Mucosa of descending colon (tissue), 3 donors: ENCODE measurements around the gene HTT. TPM values are rescaled to one million over a fixed set of nuclear protein-coding genes. Genes with fewer than 3 reads are reported as not detected.
A peak's percentile ranks its signal among the peaks of the same experiment; 100 is the strongest.

Source experiments
- ATAC-seq: fragments of 200-7000 bp; cut with Tn5 transposase; one replicate; pipeline ENCODE4 v1.9.1; 2020; ENCODE audit warnings: mild to moderate bottlenecking, moderate library complexity
- DNase-seq, 3 donors: peaks; one replicate each; pipeline ENCODE4 v3.0.0-alpha.2; 2020
- H3K36me3 ChIP-seq: fragments of 200-600 bp; one replicate; pipeline ENCODE4 v1.8.0; 2021; ENCODE audit warnings: low read depth, mild to moderate bottlenecking
- H3K4me1 ChIP-seq: fragments of 200-600 bp; one replicate; pipeline ENCODE4 v1.8.0; 2021; ENCODE audit warnings: low read depth, mild to moderate bottlenecking
- H3K4me3 ChIP-seq: fragments of 200-600 bp; one replicate; pipeline ENCODE4 v1.8.0; 2021; ENCODE audit warnings: mild to moderate bottlenecking
- H3K9me3 ChIP-seq: fragments of 200-600 bp; one replicate; pipeline ENCODE4 v1.8.0; 2021; ENCODE audit warnings: mild to moderate bottlenecking
- CTCF ChIP-seq: fragments of 200-600 bp; IDR thresholded peaks from one replicate; pipeline ENCODE4 v1.8.0; 2022; ENCODE audit warnings: antibody characterized with exemption, mild to moderate bottlenecking
- intact Hi-C, 2 donors: fragments of 100-400 bp; cut with DNase I in 1 of 2; cut with micrococcal nuclease in 1 of 2; formaldehyde crosslinking; loops; one replicate each; pipeline versions ENCODE4 v1.11.0 to v1.11.1; 2022; cut with DNase I, micrococcal nuclease
- total RNA-seq, 3 donors: library from RNA; stranded (reverse); fragmentation: NEBNext Ultra II Directional in 2 of 3; extraction: Animal tissue kit (Norgen Biotek cat#: 25700) in 2 of 3; gene quantifications; one replicate each; pipeline versions ENCODE4 v1.2.1 to v1.2.4, GENCODE V29; 2021 to 2023
- donor health status: DM: no; HTN: no; CAD: no; lungs with moderate emphysema.
- donor health status: DM: no; HTN: no; CAD: no.
- donor health status: DM: no; HTN: yes; CAD: no.

HTT gene
- total RNA-seq, 3 donors from 2014 or later: 51.3 to 71.8 (median 67.5) TPM

- ATAC-seq (peak; percentile 17), DNase-seq (no peak)
- peaks cover 10% of the 10 kb centered on the region for H3K4me1 ChIP-seq
- intact Hi-C loops: no loop called here
- no peak for TF ChIP-seq CTCF
- no peaks in the 10 kb centered on the region for H3K9me3 ChIP-seq
- no peak overlapping the region for H3K4me3 ChIP-seq
- H3K36me3 ChIP-seq: peaks cover 7% of the 10 kb centered on the region
These were observed 128.6 kb downstream of the HTT start for GRCh38 chr4:3202836-3203820.

GRCh38 chr4:3203971-3204431 is 129.5 kb downstream of the HTT start:
- intact Hi-C loops: no loop called here
- DNase-seq (no peak), ATAC-seq (peak; percentile 28)
- no peak overlapping the region for H3K4me3 ChIP-seq
- H3K36me3 ChIP-seq: peaks cover 7% of the 10 kb centered on the region
- H3K9me3 ChIP-seq: no peaks in the 10 kb centered on the region
- TF ChIP-seq CTCF: no peak
- peaks cover 10% of the 10 kb centered on the region for H3K4me1 ChIP-seq

GRCh38 chr4:3205995-3206394 is 131.5 kb downstream of the HTT start:
- H3K4me1 ChIP-seq: peaks cover 10% of the 10 kb centered on the region
- H3K9me3 ChIP-seq: no peaks in the 10 kb centered on the region
- no peak for ATAC-seq
- peaks cover 2% of the 10 kb centered on the region for H3K36me3 ChIP-seq
- intact Hi-C loops: no loop called here
- TF ChIP-seq CTCF: no peak
- H3K4me3 ChIP-seq: no peak overlapping the region
- DNase-seq: no peak

GRCh38 chr4:3206439-3207100 is 132.1 kb downstream of the HTT start:
- TF ChIP-seq CTCF: no peak
- H3K36me3 ChIP-seq: peaks cover 2% of the 10 kb centered on the region

GRCh38 chr4:3207531-3208037 is 133.1 kb downstream of the HTT start:
- DNase-seq: no peak
- ATAC-seq: no peak
- H3K4me1 ChIP-seq: peaks cover 10% of the 10 kb centered on the region
- H3K36me3 ChIP-seq: peaks cover 9% of the 10 kb centered on the region
- H3K9me3 ChIP-seq: no peaks in the 10 kb centered on the region
- intact Hi-C loops: no loop called here
- no peak for TF ChIP-seq CTCF
- no peak overlapping the region for H3K4me3 ChIP-seq

More at GRCh38 chr4:3206439-3207100, 132.1 kb downstream of the HTT start:
- Histone ChIP-seq H3K4me3 (no peak overlapping the region), H3K9me3 (no peaks in the 10 kb centered on the region), H3K4me1 (peaks cover 10% of the 10 kb centered on the region)
- ATAC-seq: no peak
- DNase-seq: no peak
- intact Hi-C loops: no loop called here
